ENCODE results near the gene BTRC. TPM values are rescaled to one million over a fixed set of nuclear protein-coding genes. Genes with fewer than 3 reads are reported as not detected.
"Not testable (repeated sequence)": the region's sequence is repeated elsewhere in the genome, so short reads cannot be mapped to it uniquely, and the experiment has no call there.

Gene BTRC
- total RNA-seq, 1 donor from 2014 or later = 13.7 TPM

DNA sequence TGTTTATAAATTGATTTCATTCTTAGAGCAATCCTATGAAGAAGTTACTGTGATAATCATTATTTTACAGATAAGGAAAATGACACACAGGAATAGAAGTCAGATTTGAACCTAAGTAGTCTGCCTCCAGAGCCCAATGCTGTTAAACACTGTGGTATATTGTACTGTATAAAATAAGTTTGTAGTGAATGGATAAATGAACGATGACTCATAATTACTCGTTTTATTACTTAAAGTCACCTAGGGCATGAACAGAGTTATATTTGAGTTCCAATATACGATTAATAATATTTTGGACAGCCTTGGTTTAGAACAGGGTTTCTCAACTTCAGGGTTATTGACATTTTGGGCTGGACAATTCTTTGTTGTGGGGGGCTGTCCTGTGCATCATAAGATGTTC is 7.8 kb upstream of the BTRC start:
- intact Hi-C loops (cut with micrococcal nuclease) = no loop called here

DNA sequence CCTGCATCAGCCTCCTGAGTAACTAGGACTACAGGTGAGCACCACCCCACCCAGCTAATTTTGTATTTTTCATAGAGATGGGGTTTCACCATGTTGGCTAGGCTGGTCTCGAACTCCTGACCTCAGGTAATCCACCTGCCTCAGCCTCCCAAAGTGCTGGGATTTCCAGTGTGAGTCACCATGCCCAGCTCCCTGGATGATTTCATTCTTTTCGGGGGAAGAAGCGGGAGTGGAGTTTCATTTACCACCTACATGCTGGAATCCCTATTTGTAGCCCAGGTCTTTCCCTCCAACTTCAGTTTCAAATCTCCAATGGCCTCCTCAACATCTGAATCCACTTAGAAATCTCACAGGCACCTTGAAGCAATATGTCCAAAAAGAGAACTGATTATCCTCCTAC is 2.9 kb upstream of the BTRC start:
- intact Hi-C loops (cut with micrococcal nuclease) = loop anchor here (5.0 kb wide), 4 partner anchors 96 to 1729 kb away; partner anchors contain the start of genes ACTR1A, KAZALD1, SLC25A28 and SUFU

DNA sequence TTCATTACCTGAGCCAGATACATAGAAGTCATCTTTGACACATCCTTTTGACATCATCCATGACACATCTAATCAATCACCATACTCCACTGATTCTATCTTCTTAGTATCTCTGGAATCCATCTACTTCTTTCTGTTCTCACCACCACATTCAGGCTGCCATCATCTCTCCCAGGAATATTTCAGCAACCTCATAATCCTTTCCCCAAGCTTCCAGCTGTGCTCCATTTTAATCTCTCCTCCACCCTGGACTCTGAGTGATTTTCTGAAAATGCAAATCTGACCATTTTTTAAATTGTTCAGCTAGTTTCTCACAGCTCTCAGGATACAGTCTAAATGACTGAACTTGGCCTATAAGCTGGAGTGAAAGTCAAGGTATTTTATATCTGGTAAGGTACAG is 2.5 kb upstream of the BTRC start:
- intact Hi-C loops (cut with micrococcal nuclease) = loop anchor here (5.0 kb wide), 4 partner anchors 96 to 1729 kb away; partner anchors contain the start of genes ACTR1A, KAZALD1, SLC25A28 and SUFU

- intact Hi-C loops (cut with micrococcal nuclease) = loop anchor here (2.0 to 5.0 kb wide), 5 partner anchors 94 to 1731 kb away; partner anchors contain the start of genes ACTR1A, KAZALD1, PPRC1 and SLC25A28
Observed at GRCh38 chr10:101352857-101353256, 1.1 kb upstream of the BTRC start.

GRCh38 chr10:101354328-101355071 is 535 bp downstream of the BTRC start:
- intact Hi-C loops (cut with micrococcal nuclease) = loop anchor here (5.0 kb wide), 4 partner anchors 93 to 1732 kb away; partner anchors contain the start of genes ACTR1A, KAZALD1, SLC25A28 and SUFU

GRCh38 chr10:101355072-101355706 is 1.2 kb downstream of the BTRC start:
- intact Hi-C loops (cut with micrococcal nuclease) = no loop called here

DNA sequence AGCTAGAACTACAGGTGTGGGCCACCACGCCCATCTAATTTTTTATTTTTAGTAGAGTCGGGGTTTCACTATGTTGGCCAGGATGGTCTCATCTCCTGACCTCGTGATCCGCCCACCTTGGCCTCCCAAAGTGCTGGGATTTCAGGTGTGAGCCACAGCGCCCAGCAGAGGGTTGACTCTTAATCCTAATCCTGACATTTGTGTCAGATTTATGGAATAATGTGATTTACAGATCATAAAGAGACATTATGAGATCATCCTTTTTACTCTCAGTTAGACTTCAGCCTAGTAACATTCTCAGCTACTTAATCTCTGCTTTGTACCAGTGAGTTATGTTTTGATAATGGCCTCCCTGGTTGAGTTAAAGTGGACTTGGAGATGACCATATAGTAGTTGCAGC is 2.2 kb downstream of the BTRC start:
- intact Hi-C loops (cut with micrococcal nuclease) = no loop called here

DNA sequence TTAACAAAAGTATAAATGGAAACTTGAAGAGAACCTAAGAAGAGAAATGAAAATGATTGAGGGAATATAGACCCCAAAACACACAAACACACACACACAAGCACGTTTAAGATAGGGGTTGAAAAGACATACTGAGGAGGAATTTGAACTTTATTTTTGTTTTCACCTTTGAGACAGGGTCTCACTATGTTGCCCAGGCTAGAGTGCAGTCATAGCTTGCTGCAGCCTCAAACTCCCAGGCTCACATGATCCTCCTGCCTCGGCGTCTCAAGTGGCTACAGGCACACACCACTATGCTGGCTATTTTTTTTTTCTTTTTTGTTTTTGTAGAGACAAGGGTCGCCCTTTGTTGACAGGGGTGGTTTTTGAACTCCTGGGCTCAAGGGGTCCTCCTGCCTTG is 4.0 kb downstream of the BTRC start:
- intact Hi-C loops (cut with micrococcal nuclease) = no loop called here

- intact Hi-C loops (cut with micrococcal nuclease) = no loop called here
Observed at GRCh38 chr10:101358706-101359300, 4.8 kb downstream of the BTRC start.

DNA sequence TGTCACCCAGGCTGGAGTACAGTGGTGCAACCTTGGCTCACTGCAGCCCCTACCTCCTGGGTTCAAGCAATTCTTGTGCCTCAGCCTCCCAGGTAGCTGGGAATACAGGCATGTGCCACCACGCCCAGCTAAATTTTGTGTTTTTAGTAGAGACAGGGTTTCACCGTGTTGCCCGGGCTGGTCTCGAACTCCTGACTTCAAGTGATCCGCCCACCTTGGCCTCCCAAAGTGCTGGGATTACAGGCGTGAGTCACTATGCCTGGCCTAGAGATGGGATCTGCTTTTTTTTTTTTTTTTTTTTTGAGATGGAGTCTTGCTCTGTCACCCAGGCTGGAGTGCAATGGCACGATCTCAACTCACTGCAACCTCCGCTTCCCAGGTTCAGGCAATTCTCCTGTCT is 6.1 kb downstream of the BTRC start:
- intact Hi-C loops (cut with micrococcal nuclease) = not testable (repeated sequence)

- intact Hi-C loops (cut with micrococcal nuclease) = not testable (repeated sequence)
Observed at GRCh38 chr10:101360841-101361240, 6.9 kb downstream of the BTRC start.

DNA sequence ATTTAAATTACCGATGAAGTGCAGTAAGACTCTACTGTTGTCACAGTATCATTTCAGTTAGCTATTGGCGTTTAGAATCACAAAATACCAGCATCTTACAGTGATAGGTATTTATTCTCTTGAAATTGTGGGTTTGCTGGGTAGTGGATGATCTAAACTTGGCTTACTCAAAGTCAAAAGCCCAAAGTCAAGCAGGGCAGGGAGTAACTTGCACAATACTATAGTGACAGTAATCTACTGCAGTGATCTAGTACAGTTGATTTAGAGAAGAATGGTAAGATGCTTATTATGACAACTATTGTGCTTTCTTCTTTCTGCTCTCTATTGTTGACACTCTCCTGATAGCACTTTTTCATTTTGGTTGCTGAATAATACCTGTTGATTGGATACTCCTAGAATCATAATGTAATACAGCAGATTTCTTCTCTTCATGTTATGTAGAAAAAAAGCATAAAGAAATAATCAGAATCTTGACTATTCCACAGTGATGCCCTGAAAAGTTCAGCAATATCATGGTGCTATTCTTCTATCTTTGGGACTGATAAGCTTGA is 10.0 kb downstream of the BTRC start:
- intact Hi-C loops (cut with micrococcal nuclease) = no loop called here

GRCh38 chr10:101364721-101365120 is 10.8 kb downstream of the BTRC start:
- intact Hi-C loops (cut with micrococcal nuclease) = no loop called here

- intact Hi-C loops (cut with micrococcal nuclease) = no loop called here
Observed at GRCh38 chr10:101367569-101368453, 13.8 kb downstream of the BTRC start.

- intact Hi-C loops (cut with micrococcal nuclease) = no loop called here
Observed at GRCh38 chr10:101373063-101373462, 19.1 kb downstream of the BTRC start.

- intact Hi-C loops (cut with micrococcal nuclease) = not testable (repeated sequence)
Observed at GRCh38 chr10:101373993-101374392, 20.0 kb downstream of the BTRC start.

GRCh38 chr10:101375076-101375475 is 21.1 kb downstream of the BTRC start:
- intact Hi-C loops (cut with micrococcal nuclease) = no loop called here

DNA sequence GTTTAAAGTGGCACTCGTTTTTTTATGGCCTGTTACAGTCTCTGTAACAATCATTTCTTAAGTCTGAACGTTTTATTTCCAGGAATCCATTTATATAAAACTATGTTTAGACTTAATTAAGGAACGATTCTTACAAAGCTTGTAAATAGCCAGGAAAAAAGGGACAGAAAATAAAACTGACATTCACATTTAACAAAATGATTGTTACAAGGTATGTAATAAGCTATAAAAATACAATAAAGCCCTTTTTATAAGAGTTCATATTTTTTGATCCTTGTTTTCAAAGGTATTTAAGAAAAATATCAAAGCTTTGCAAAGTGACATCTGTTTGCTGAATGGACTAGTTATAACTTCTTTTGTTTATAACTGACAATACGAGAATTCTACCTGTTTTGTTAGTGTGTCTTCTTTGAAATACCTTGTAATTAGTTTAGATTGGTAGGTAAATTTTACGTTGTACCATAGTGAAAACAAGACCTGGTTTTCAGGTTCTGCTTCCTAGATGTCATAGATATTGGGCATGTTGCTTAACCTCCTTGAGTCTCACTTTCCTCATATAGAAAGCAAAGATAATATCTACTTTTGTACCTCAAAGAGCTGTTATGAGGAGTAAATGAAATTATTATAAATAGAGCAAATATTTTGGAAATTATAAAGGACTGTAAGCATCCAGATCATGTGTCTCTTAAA is 25.8 kb downstream of the BTRC start:
- intact Hi-C loops (cut with micrococcal nuclease) = no loop called here

- intact Hi-C loops (cut with micrococcal nuclease) = no loop called here
Observed at GRCh38 chr10:101380353-101381017, 26.5 kb downstream of the BTRC start.
